Measurements from ENCODE around the gene ADAMTS16.

The ADAMTS16 gene

GRCh38 chr5:5320062-5320805 lies 180.1 kb downstream of the ADAMTS16 start:
- DNase-seq: no peak

DNA sequence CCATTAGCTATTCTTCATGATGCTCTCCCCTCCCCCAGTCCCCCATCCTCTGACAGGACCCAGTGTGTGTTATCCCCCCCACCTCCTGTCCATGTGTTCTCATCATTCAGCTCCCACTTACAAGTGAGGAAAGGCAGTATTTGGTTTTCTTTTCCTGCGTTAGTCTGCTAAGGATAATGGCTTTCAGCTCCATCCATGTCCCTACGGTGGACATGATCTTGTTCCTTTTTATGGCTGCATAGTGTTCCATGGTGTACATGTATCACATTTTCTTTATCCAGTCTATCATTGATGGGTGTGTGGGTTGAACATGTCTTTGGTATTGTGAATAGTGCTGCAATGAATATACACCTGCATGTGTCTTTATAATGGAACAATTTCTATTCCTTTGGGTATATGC lies 181.0 kb downstream of the ADAMTS16 start:
- DNase-seq: no peak

DNA sequence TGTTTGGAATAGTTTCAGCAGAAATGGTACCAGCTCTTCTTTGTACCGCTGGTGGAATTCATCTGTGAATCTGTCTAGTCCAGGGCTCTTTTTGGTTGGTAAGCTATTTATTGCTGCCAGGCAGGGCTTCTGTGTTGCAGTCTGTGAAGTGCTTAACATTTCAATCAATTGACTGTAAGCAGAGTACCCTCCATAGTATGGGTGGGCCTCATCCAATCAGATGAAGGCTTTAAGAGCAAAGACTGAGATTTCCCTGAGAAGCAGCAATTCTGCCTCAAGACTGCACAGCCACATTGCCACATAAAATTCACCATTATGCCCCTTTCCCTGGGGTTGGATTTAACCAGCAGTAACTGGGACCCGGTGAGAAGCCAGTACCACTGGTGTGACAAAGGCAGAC lies 183.4 kb downstream of the ADAMTS16 start:
- DNase-seq: no peak

DNA sequence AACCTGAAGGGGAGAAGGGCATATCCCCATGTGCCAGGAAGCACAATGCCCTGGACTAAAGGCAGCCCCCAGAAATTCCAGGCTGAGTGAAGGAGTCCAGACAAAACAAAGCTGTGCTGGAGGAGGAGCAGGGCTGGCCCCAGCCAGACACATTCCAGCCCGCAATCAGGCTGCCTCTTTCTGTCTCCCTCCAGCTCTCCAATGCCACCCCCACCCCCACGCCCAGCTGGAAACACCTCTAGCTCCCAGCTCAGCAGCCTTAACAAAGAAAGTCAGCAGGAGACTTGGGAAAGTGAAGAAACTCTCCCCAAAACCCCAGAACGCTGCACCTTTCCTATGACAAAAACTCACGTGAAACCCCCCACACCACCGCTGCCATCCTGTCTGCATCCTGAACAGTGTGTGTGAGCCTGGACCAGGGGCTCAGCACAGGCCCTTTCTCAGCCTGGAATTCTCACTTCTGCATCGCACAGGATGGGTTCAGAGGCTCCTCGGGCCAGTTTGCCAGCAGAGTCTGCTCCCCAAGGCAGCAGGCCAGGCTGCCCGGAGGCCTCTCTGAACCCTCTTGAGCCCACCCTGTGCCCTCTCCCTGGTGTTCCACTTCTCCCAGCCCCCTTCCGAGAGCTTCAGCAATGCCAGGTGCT lies 186.1 kb downstream of the ADAMTS16 start:
- no peak for DNase-seq

GRCh38 chr5:5327126-5327525 lies 187.0 kb downstream of the ADAMTS16 start:
- no peak for DNase-seq

DNA sequence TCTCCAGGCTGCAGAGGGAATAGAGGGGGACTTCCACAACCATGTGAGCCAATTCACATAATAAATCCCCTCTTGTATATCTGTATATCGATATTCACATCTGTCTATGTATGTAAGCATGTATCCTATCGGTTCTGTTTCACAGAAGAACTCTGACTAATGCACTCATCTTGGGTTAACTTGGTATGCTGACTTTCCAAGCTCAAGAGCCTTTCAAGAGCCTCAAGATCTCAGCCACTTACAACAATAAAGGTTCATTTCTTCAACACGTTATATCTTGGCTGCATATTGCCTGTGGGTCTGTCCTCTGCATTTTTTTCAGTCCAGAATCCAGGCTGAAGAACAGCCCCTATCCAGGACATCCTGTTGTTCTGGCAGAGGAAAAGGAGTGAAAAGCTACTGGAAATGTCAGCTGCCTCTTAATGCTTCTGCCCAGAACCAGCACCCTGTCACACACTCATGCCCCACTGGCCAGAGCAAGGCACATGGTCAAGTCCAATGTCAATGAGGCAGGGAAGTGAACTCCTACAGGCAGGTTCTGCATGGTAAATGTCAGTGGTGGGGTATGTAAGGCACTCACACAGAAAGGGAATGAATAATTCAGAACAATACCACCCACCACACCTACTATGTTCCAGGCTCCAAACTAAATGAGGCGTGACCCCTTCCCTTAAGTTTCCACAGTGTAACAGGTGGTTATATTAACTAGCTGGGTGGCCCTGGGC lies 190.8 kb downstream of the ADAMTS16 start:
- no peak for DNase-seq

- DNase-seq: no peak
Measured at GRCh38 chr5:5331848-5332247, 191.7 kb downstream of the ADAMTS16 start.

GRCh38 chr5:5332287-5332686 lies 192.2 kb downstream of the ADAMTS16 start:
- DNase-seq: no peak

DNA sequence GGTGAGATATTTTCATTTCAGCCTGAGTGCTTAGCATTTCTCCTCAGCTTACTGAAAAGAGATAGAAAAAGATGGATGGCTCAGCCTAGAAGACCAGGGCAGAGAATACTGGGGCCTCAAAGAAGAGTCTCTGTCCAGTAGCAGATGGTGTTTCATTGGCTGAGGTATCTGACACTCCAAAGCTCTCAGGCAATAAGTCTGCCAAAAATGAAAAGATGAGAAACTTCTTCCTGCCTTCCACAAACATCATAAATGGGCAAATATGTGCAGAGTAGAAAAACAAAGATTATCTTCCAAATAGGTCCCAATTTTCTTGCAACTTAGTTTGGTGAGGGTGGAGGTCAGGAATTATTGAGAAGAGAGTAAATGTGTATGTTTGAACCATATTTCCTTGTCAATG lies 195.0 kb downstream of the ADAMTS16 start:
- DNase-seq: no peak

DNA sequence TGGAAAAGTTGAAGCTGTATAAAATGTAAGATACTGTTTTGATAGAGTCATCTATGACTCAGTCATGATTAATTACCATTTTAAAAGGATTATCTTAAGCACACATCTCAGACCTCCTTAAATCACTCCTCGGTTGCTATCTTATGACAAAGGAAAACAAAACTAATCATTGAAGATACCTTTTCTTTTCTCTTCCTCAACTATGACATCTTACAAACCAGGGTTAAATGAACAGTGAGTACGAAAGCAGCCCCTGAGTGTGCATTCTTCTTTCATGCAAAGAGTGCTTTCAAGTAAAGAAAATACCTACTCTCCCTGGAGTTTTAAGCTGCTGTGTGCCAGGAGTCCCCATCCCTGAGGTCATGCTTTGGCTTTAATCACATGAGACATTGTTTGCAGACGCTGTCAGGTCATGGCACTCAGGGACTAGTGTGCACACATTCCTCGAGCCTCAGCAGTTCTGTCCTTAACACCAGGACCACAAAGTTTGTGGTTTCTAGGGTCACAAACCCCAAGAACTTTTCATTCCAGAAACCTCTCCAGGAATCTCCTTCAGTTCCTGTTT lies 195.7 kb downstream of the ADAMTS16 start:
- DNase-seq: no peak

DNA sequence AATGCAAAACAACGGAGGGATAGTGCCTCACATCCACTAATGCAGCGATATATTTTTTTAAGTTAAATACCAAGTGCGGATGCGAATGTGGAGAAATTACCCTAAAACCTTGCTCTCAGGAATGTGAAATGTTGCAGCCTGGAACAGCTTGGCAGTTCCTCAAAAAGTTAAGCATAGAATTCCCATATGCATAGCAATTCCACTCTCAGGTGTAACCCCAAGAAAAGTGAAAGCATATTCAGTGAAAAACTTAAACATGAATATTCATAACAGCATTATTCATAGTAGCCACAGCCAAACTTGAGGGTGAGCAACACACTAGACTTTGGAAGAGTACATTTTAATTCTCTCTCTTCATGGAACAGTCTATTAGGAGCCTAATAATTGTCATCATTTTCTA lies 199.1 kb downstream of the ADAMTS16 start:
- no peak for DNase-seq

- no peak for DNase-seq
Measured at GRCh38 chr5:5340206-5340729, 200.1 kb downstream of the ADAMTS16 start.

- DNase-seq: no peak
Measured at GRCh38 chr5:5341531-5342292, 201.6 kb downstream of the ADAMTS16 start.

DNA sequence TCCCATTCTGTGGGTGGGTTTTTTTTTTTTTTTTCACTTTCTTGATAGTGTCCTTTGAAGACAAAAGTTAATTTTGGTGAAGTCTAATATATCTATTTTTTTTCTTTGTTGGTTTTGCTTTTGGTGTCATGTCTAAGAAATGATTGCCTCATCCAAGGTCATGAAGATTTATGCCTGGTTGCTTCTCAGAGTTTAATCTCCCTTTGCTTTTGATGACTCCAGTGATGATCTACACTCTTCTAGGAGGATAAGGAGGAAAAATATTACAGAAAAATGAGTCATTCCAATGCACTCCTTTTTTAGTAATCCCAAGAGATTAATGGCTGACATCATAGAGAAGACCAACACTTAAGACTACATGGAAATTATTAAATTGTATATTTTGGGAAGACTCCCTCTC lies 202.7 kb downstream of the ADAMTS16 start:
- DNase-seq: no peak

DNA sequence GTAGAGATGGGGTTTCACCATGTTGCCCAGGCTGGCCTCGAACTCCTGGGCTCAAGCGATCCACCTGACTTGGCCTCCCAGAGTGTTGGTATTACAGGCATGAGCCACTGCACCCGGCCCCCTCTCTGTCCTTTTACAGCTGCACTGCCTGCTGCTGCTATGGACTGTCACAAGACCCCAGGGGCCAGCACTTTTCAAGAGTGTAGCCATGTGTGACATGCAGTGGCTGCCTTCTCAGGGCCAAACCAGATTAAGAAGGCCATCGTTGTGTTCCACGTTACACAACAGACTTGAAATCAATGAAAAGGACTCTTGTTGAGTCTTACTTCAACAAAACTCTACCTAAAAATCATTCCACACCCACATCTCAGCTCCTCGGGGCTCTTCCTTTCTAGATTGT lies 203.4 kb downstream of the ADAMTS16 start:
- no peak for DNase-seq

DNA sequence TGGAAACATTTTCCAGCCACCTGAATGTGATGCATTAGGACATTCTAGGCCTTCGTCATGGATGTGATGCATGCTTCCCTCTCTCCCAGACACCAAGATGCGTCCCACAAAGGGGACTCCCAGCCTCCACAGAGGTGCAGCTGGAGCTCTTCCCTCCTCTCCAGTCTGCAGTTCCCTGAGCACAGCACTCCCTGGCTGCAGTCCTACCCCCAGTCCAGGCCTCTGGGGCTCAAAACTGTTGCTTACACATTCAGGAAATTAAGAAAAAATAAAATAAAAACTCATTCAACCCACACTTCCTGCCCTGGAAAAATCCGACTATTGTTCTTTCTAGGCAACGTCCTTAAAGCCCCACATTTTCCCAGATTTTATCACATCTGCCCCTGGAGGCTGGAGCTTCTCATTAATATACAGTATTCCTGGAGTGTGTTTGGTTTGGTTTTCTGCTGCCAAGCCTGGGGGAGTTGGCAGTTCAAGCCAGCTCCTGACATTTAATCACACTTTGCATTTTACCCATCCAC lies 204.0 kb downstream of the ADAMTS16 start:
- no peak for DNase-seq

- no peak for DNase-seq
Measured at GRCh38 chr5:5344606-5345005, 204.5 kb downstream of the ADAMTS16 start.

DNA sequence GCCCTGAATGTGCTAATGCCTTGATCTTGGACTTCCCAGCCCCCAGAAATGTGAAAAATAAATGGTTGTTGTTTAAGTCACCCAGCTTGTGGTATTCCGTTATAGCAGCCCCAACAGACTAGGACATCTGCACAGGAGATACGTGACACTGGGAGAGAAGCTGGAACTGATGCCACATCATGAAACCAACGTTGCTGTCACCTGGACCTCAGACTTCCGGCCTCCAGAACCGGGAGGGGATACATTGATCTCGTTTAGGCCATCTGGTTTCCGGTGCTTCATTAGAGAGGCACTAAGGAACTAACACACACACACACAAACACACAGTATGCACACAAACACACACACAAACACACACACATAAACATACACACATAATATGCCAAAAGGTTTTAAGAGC lies 207.3 kb downstream of the ADAMTS16 start:
- DNase-seq: no peak

DNA sequence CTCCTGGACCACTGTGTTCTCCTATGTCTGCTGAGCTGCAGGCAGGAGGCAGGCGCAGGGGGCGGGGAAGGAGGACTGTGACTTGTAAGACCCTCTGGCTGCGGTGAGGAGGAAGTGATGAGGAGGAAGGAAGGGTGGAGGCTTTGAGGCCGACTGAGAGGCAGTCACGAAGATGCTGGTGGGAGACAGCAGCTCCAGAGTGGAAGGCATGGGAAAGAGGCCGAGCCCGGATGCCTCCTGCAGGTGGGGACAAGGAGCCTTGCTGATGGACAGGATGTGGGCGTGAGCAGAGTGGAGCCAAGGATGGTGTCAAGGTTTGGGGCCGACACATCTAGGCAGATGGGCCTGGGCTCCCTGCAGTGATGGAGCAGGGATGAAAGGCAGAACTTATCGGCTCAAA lies 208.0 kb downstream of the ADAMTS16 start:
- DNase-seq: no peak

GRCh38 chr5:5348576-5348975 lies 208.4 kb downstream of the ADAMTS16 start:
- no peak for DNase-seq

DNA sequence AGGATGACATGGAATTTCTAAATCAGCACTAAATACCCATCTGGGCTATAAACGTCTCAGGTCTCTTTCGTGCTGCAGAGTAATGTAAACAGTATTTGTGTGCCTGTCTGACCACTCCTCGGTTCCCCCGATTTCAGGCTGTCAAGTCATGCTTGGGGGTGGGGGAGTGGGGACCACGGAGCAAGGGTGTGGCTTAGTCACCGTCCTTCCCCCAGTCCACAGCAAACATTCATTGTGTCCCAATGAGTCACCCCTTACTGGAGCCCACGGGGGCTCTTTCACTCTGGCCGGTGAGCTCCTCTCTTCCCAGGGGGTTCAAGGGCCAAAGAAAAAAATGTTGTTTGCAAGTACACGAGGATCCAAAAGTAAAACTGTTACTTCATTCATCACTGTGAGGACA lies 210.0 kb downstream of the ADAMTS16 start:
- no peak for DNase-seq

DNA sequence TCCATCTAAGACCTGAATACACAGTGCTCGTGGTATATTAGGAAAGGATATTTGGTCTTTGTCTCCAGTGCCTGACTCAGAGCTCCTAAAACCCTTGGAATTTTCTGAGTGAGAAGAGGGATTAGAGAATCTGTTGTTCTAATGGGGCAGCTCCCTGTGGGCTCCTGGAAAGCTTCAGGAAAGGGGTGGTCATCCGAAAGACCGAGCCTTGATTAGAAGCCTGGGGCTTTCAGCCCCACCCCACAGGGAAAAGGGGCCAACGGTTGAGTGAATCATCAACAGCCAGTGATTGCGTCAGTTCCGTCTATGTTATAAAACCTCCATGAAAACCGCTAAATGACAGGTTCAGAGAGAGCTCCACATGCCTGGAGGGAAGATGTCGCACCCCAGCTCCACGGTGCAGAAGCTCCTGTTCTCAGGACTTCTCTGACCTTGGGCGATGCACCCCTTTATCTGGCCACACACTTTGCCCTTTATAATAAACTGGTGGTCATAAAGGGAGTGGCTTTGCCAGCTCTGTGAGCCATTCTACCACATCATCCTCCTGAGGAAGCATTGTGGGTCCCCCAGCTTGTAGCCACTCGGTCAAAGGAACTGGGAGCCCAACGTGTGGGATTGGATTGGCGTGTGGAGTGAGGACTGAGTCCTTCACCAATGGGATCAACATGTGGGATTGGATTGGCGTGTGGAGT lies 211.3 kb downstream of the ADAMTS16 start:
- DNase-seq: no peak

Data from activated effector memory CD4-positive, alpha-beta T cell treated with Interleukin-2 at 50 U/mL for 16 hours (primary cell).